Effector memory CD4-positive, alpha-beta T cell (primary cell): ENCODE data around the gene EHF.

ENCODE experiments used
- DNase-seq, 3 donors: peaks; one replicate each; pipeline ENCODE4 v3.0.0-alpha.2; 2020
- H3K27ac ChIP-seq: 2 replicates; pipeline ENCODE4 v1.7.0; 2013; ENCODE audit warnings: mild to moderate bottlenecking, low read length, moderate library complexity; ENCODE audit not compliant: insufficient read depth, poor library complexity, severe bottlenecking
- H3K27me3 ChIP-seq: replicated peaks from 2 replicates; pipeline ENCODE4 v1.7.0; 2013; ENCODE audit warnings: mild to moderate bottlenecking, low read length; ENCODE audit not compliant: insufficient read depth, control insufficient read depth, poor library complexity, severe bottlenecking
- H3K36me3 ChIP-seq: 2 replicates; pipeline ENCODE4 v1.7.0; 2013; ENCODE audit warnings: mild to moderate bottlenecking, low read length, moderate library complexity; ENCODE audit not compliant: control insufficient read depth, insufficient read depth
- H3K4me1 ChIP-seq: 2 replicates; pipeline ENCODE4 v1.7.0; 2013; ENCODE audit warnings: low read length, mild to moderate bottlenecking; ENCODE audit not compliant: control insufficient read depth, insufficient read depth, poor library complexity, severe bottlenecking
- H3K4me3 ChIP-seq: 2 replicates; pipeline ENCODE4 v1.7.0; 2013; ENCODE audit warnings: low read length, low read depth, mild to moderate bottlenecking; ENCODE audit not compliant: insufficient read depth, poor library complexity, severe bottlenecking
- H3K9me3 ChIP-seq: 2 replicates; pipeline ENCODE4 v1.7.0; 2013; ENCODE audit warnings: mild to moderate bottlenecking, low read length, moderate library complexity; ENCODE audit not compliant: control insufficient read depth

Gene EHF

GRCh38 chr11:34632105-34632791 is 11.4 kb downstream of the EHF start:
- peaks cover 3% of the 10 kb centered on the region for H3K4me1 ChIP-seq

GRCh38 chr11:34633640-34633989 is 12.7 kb downstream of the EHF start:
- Histone ChIP-seq H3K9me3 (no peaks in the 10 kb centered on the region), H3K36me3 (no peaks in the 10 kb centered on the region), H3K27me3 (no peaks in the 10 kb centered on the region), H3K4me3 (no peak overlapping the region), H3K27ac (no peak overlapping the region), H3K4me1 (peaks cover 3% of the 10 kb centered on the region)
- no peak for DNase-seq

More at GRCh38 chr11:34632105-34632791, 11.4 kb downstream of the EHF start:
- no peak overlapping the region for H3K27ac ChIP-seq
- DNase-seq, result no peak
- no peaks in the 10 kb centered on the region for H3K27me3 ChIP-seq
- H3K36me3 ChIP-seq, result no peaks in the 10 kb centered on the region
- no peaks in the 10 kb centered on the region for H3K9me3 ChIP-seq
- H3K4me3 ChIP-seq, result no peak overlapping the region

GRCh38 chr11:34633990-34634693 is 13.2 kb downstream of the EHF start:
- DNase-seq, result no peak
- no peak overlapping the region for H3K4me3 ChIP-seq
- H3K4me1 ChIP-seq, result peaks cover 3% of the 10 kb centered on the region
- no peaks in the 10 kb centered on the region for H3K36me3 ChIP-seq
- H3K27ac ChIP-seq, result no peak overlapping the region
- no peaks in the 10 kb centered on the region for H3K9me3 ChIP-seq
- no peaks in the 10 kb centered on the region for H3K27me3 ChIP-seq

GRCh38 chr11:34634694-34635062 is 13.8 kb downstream of the EHF start:
- Histone ChIP-seq H3K4me1 (peaks cover 3% of the 10 kb centered on the region), H3K27me3 (no peaks in the 10 kb centered on the region)

GRCh38 chr11:34636127-34636526 is 15.2 kb downstream of the EHF start:
- no peak overlapping the region for H3K4me3 ChIP-seq
- H3K27me3 ChIP-seq, result no peaks in the 10 kb centered on the region
- peaks cover 3% of the 10 kb centered on the region for H3K4me1 ChIP-seq
- no peaks in the 10 kb centered on the region for H3K36me3 ChIP-seq
- no peak overlapping the region for H3K27ac ChIP-seq
- no peak for DNase-seq
- H3K9me3 ChIP-seq, result no peaks in the 10 kb centered on the region

More at GRCh38 chr11:34634694-34635062, 13.8 kb downstream of the EHF start:
- no peak overlapping the region for H3K27ac ChIP-seq
- no peak for DNase-seq
- no peak overlapping the region for H3K4me3 ChIP-seq
- H3K36me3 ChIP-seq, result no peaks in the 10 kb centered on the region
- H3K9me3 ChIP-seq, result no peaks in the 10 kb centered on the region

- H3K4me1 ChIP-seq, result peaks cover 3% of the 10 kb centered on the region
- DNase-seq, result no peak
- no peaks in the 10 kb centered on the region for H3K9me3 ChIP-seq
- H3K27me3 ChIP-seq, result no peaks in the 10 kb centered on the region
- no peak overlapping the region for H3K4me3 ChIP-seq
- no peaks in the 10 kb centered on the region for H3K36me3 ChIP-seq
- no peak overlapping the region for H3K27ac ChIP-seq
Measured at GRCh38 chr11:34637303-34637702, 16.4 kb downstream of the EHF start.

GRCh38 chr11:34638897-34639296 is 18.0 kb downstream of the EHF start:
- Histone ChIP-seq H3K36me3 (no peaks in the 10 kb centered on the region), H3K4me3 (no peak overlapping the region), H3K27me3 (no peaks in the 10 kb centered on the region), H3K4me1 (peaks cover 3% of the 10 kb centered on the region), H3K9me3 (no peaks in the 10 kb centered on the region), H3K27ac (no peak overlapping the region)
- no peak for DNase-seq

GRCh38 chr11:34639545-34639944 is 18.7 kb downstream of the EHF start:
- Histone ChIP-seq H3K36me3 (no peaks in the 10 kb centered on the region), H3K27ac (no peak overlapping the region), H3K9me3 (no peaks in the 10 kb centered on the region), H3K4me1 (no peaks in the 10 kb centered on the region), H3K27me3 (no peaks in the 10 kb centered on the region), H3K4me3 (no peak overlapping the region)
- no peak for DNase-seq

GRCh38 chr11:34640050-34640923 is 19.4 kb downstream of the EHF start:
- Histone ChIP-seq H3K4me1 (no peaks in the 10 kb centered on the region), H3K27me3 (no peaks in the 10 kb centered on the region), H3K36me3 (no peaks in the 10 kb centered on the region), H3K9me3 (no peaks in the 10 kb centered on the region), H3K27ac (no peak overlapping the region), H3K4me3 (no peak overlapping the region)
- no peak for DNase-seq

GRCh38 chr11:34640924-34641275 is 20.0 kb downstream of the EHF start:
- H3K4me1 ChIP-seq, result no peaks in the 10 kb centered on the region
- no peak overlapping the region for H3K4me3 ChIP-seq
- no peaks in the 10 kb centered on the region for H3K36me3 ChIP-seq
- no peak overlapping the region for H3K27ac ChIP-seq
- no peaks in the 10 kb centered on the region for H3K27me3 ChIP-seq
- H3K9me3 ChIP-seq, result no peaks in the 10 kb centered on the region
- no peak for DNase-seq
